ENCODE data around the gene PLSCR1. TPM values are rescaled to one million over a fixed set of nuclear protein-coding genes. Genes with fewer than 3 reads are reported as not detected.

The PLSCR1 gene
- polyA plus RNA-seq (ENCODE audit: insufficient read length in 3 of 3) = 10 to 100 TPM; 69.4 to 88.4 (median 83.3) TPM
- long read RNA-seq, donor 1, transcript PLSCR1-201 (9 exons, 2,233 nt) = major isoform, 5 of 16 reads
- long read RNA-seq, donor 1, partial matches to known transcripts = 6 of 16 reads
- long read RNA-seq, donor 1, other reads (novel, unspliced or antisense) = 0 of 16 reads
- long read RNA-seq, donor 2, transcript PLSCR1-201 (9 exons, 2,233 nt) = major isoform, 5 of 18 reads
- long read RNA-seq, donor 2, partial matches to known transcripts = 8 of 18 reads
- long read RNA-seq, donor 2, other reads (novel, unspliced or antisense) = 0 of 18 reads
- long read RNA-seq, donor 3, transcript PLSCR1-206 (4 exons, 1,257 nt) = major isoform, 5 of 33 reads
- long read RNA-seq, donor 3, partial matches to known transcripts = 22 of 33 reads
- long read RNA-seq, donor 3, other reads (novel, unspliced or antisense) = 0 of 33 reads
- long read RNA-seq, donor 4, transcript PLSCR1-201 (9 exons, 2,233 nt) = major isoform, 9 of 26 reads
- long read RNA-seq, donor 4, partial matches to known transcripts = 12 of 26 reads
- long read RNA-seq, donor 4, other reads (novel, unspliced or antisense) = 0 of 26 reads
- long read RNA-seq, donor 5 = 0 reads
- long read RNA-seq, donor 6, transcript PLSCR1-201 (9 exons, 2,233 nt) = major isoform, 9 of 31 reads
- long read RNA-seq, donor 6, partial matches to known transcripts = 17 of 31 reads
- long read RNA-seq, donor 6, other reads (novel, unspliced or antisense) = 0 of 31 reads
- long read RNA-seq, donor 7, transcript PLSCR1-201 (9 exons, 2,233 nt) = major isoform, 7 of 50 reads
- long read RNA-seq, donor 7, transcript PLSCR1-206 (4 exons, 1,257 nt) = minor isoform, 5 of 50 reads
- long read RNA-seq, donor 7, partial matches to known transcripts = 34 of 50 reads
- long read RNA-seq, donor 7, other reads (novel, unspliced or antisense) = 0 of 50 reads
- long read RNA-seq, donor 8, transcript PLSCR1-201 (9 exons, 2,233 nt) = major isoform, 18 of 57 reads
- long read RNA-seq, donor 8, partial matches to known transcripts = 31 of 57 reads
- long read RNA-seq, donor 8, other reads (novel, unspliced or antisense) = 0 of 57 reads
- long read RNA-seq, donor 9, partial matches to known transcripts = 16 of 21 reads
- long read RNA-seq, donor 9, other reads (novel, unspliced or antisense) = 0 of 21 reads
- long read RNA-seq, donor 10, transcript PLSCR1-201 (9 exons, 2,233 nt) = major isoform, 13 of 52 reads
- long read RNA-seq, donor 10, partial matches to known transcripts = 35 of 52 reads
- long read RNA-seq, donor 10, other reads (novel, unspliced or antisense) = 0 of 52 reads
- long read RNA-seq, donor 11, transcript PLSCR1-201 (9 exons, 2,233 nt) = major isoform, 8 of 19 reads
- long read RNA-seq, donor 11, partial matches to known transcripts = 9 of 19 reads
- long read RNA-seq, donor 11, other reads (novel, unspliced or antisense) = 0 of 19 reads
- long read RNA-seq, donor 12, transcript PLSCR1-201 (9 exons, 2,233 nt) = major isoform, 6 of 7 reads
- long read RNA-seq, donor 12, partial matches to known transcripts = 0 of 7 reads
- long read RNA-seq, donor 12, other reads (novel, unspliced or antisense) = 0 of 7 reads
- long read RNA-seq, donor 13, transcript PLSCR1-201 (9 exons, 2,233 nt) = major isoform, 18 of 49 reads
- long read RNA-seq, donor 13, transcript PLSCR1-206 (4 exons, 1,257 nt) = minor isoform, 5 of 49 reads
- long read RNA-seq, donor 13, partial matches to known transcripts = 21 of 49 reads
- long read RNA-seq, donor 13, other reads (novel, unspliced or antisense) = 0 of 49 reads
- long read RNA-seq, donor 14, transcript PLSCR1-201 (9 exons, 2,233 nt) = major isoform, 12 of 23 reads
- long read RNA-seq, donor 14, partial matches to known transcripts = 9 of 23 reads
- long read RNA-seq, donor 14, other reads (novel, unspliced or antisense) = 0 of 23 reads
- long read RNA-seq, donor 15, partial matches to known transcripts = 9 of 14 reads
- long read RNA-seq, donor 15, other reads (novel, unspliced or antisense) = 0 of 14 reads
- long read RNA-seq, donor 16, transcript PLSCR1-201 (9 exons, 2,233 nt) = major isoform, 32 of 80 reads
- long read RNA-seq, donor 16, partial matches to known transcripts = 36 of 80 reads
- long read RNA-seq, donor 16, other reads (novel, unspliced or antisense) = 5 of 80 reads

GRCh38 chr3:146544002-146544928 is at the start of gene PLSCR1:
Gene PLSCR1 (minus strand): TSS chr3:146544607. CDS start chr3:146536552, 8,055 bp downstream.
- DNase-seq (ENCODE audit: extremely low read depth in 1 of 11, low read depth in 9 of 11, low spot score in 4 of 11) = peak; percentile 71 to 93 (median 84)

GRCh38 chr3:146593776-146594175 is 49.4 kb upstream of the PLSCR1 start:
- no peak for DNase-seq (ENCODE audit: extremely low read depth in 1 of 11, low read depth in 9 of 11, low spot score in 4 of 11)

GRCh38 chr3:146590521-146590920 is 46.1 kb upstream of the PLSCR1 start:
- DNase-seq (ENCODE audit: extremely low read depth in 1 of 11, low read depth in 9 of 11, low spot score in 4 of 11) = no peak

GRCh38 chr3:146589899-146590508 is 45.6 kb upstream of the PLSCR1 start:
- peak in 8 of 11 donors; percentile 11 to 49 (median 24) for DNase-seq (ENCODE audit: extremely low read depth in 1 of 11, low read depth in 9 of 11, low spot score in 4 of 11)

GRCh38 chr3:146585156-146585555 is 40.7 kb upstream of the PLSCR1 start:
- no peak for DNase-seq (ENCODE audit: extremely low read depth in 1 of 11, low read depth in 9 of 11, low spot score in 4 of 11)

GRCh38 chr3:146581951-146582467 is 37.6 kb upstream of the PLSCR1 start:
- no peak for DNase-seq (ENCODE audit: extremely low read depth in 1 of 11, low read depth in 9 of 11, low spot score in 4 of 11)

- no peak for DNase-seq (ENCODE audit: extremely low read depth in 1 of 11, low read depth in 9 of 11, low spot score in 4 of 11)
Measured at GRCh38 chr3:146581080-146581601, 36.7 kb upstream of the PLSCR1 start.

GRCh38 chr3:146577662-146578061 is 33.3 kb upstream of the PLSCR1 start:
- DNase-seq (ENCODE audit: extremely low read depth in 1 of 11, low read depth in 9 of 11, low spot score in 4 of 11) = peak in 10 of 11 donors; percentile 4 to 42 (median 25)

- DNase-seq (ENCODE audit: extremely low read depth in 1 of 11, low read depth in 9 of 11, low spot score in 4 of 11) = no peak
Measured at GRCh38 chr3:146575636-146576035, 31.2 kb upstream of the PLSCR1 start.

GRCh38 chr3:146574173-146574572 is 29.8 kb upstream of the PLSCR1 start:
- DNase-seq (ENCODE audit: extremely low read depth in 1 of 11, low read depth in 9 of 11, low spot score in 4 of 11) = no peak

GRCh38 chr3:146569314-146569713 is 24.9 kb upstream of the PLSCR1 start:
- DNase-seq (ENCODE audit: extremely low read depth in 1 of 11, low read depth in 9 of 11, low spot score in 4 of 11) = no peak

GRCh38 chr3:146566138-146566537 is 21.7 kb upstream of the PLSCR1 start:
- DNase-seq (ENCODE audit: extremely low read depth in 1 of 11, low read depth in 9 of 11, low spot score in 4 of 11) = no peak

GRCh38 chr3:146561879-146562278 is 17.5 kb upstream of the PLSCR1 start:
- DNase-seq (ENCODE audit: extremely low read depth in 1 of 11, low read depth in 9 of 11, low spot score in 4 of 11) = no peak

GRCh38 chr3:146561463-146561862 is 17.1 kb upstream of the PLSCR1 start:
- DNase-seq (ENCODE audit: extremely low read depth in 1 of 11, low read depth in 9 of 11, low spot score in 4 of 11) = no peak

- DNase-seq (ENCODE audit: extremely low read depth in 1 of 11, low read depth in 9 of 11, low spot score in 4 of 11) = no peak
Measured at GRCh38 chr3:146560678-146561077, 16.3 kb upstream of the PLSCR1 start.
